IMR-90 (cell line): ENCODE data around the gene INPP5A. TPM values are rescaled to one million over a fixed set of nuclear protein-coding genes. Genes with fewer than 3 reads are reported as not detected.

Experiments
- ATAC-seq: fragments of 200-7000 bp; cut with Tn5 transposase; 2 replicates; pipeline ENCODE4 v1.9.1; 2020; ENCODE audit warnings: low read depth, mild to moderate bottlenecking, moderate library complexity
- BruUV-seq: library from RNA; stranded (reverse); fragments of 400-500 nt; replicated peaks from 2 replicates; lab custom pipeline; 2021; lab: Mats Ljungman, UMichigan
- CTCF ChIA-PET: fragments of 300-600 bp; formaldehyde crosslinking; extraction: SDS; loops from one replicate; lab custom pipeline; 2021; ENCODE audit warnings: antibody characterized with exemption; lab: Yijun Ruan, JAX
- POLR2A ChIA-PET: fragments of 300-600 bp; sonication (Branson Sonifier 250); formaldehyde crosslinking; loops from one replicate; lab custom pipeline; 2022; ENCODE audit warnings: antibody characterized with exemption; ENCODE audit not compliant: unreplicated experiment; lab: Charles Lee
- DNase-seq: peaks from one replicate; pipeline ENCODE4 v3.0.0; 2013
- H2AFZ ChIP-seq: replicated peaks from 2 replicates; pipeline ENCODE3; 2013; ENCODE audit warnings: low read length, mild to moderate bottlenecking; ENCODE audit not compliant: poor library complexity
- H2AK5ac ChIP-seq: 2 replicates; pipeline ENCODE4 v1.6.1; 2013; ENCODE audit warnings: low read depth, low read length, inconsistent platforms
- H2AK9ac ChIP-seq: replicated peaks from 2 replicates; pipeline ENCODE3; 2013; ENCODE audit warnings: mild to moderate bottlenecking, low read depth, low read length, moderate library complexity; ENCODE audit not compliant: poor library complexity
- H2BK120ac ChIP-seq: 2 replicates; pipeline ENCODE4 v1.6.1; 2013; ENCODE audit warnings: low read depth, low read length, inconsistent platforms
- H2BK15ac ChIP-seq: 3 replicates; pipeline ENCODE4 v1.6.1; 2013; ENCODE audit warnings: low read depth, low read length, inconsistent platforms
- H2BK20ac ChIP-seq: 2 replicates; pipeline ENCODE4 v1.6.1; 2013; ENCODE audit warnings: low read depth, mild to moderate bottlenecking, inconsistent platforms, low read length, moderate library complexity
- H2BK5ac ChIP-seq: 2 replicates; pipeline ENCODE4 v1.6.1; 2013; ENCODE audit warnings: mild to moderate bottlenecking, low read depth, low read length, inconsistent platforms; ENCODE audit not compliant: poor library complexity, severe bottlenecking
- H3K14ac ChIP-seq: replicated peaks from 2 replicates; pipeline ENCODE4 v1.6.1; 2013; ENCODE audit warnings: low read depth, low read length, inconsistent platforms
- H3K18ac ChIP-seq: 2 replicates; pipeline ENCODE4 v1.6.1; 2013; ENCODE audit warnings: low read depth, low read length, control low read depth
- H3K23ac ChIP-seq: 2 replicates; pipeline ENCODE4 v1.6.1; 2013; ENCODE audit warnings: low read depth, low read length, inconsistent platforms
- H3K27ac ChIP-seq: 2 replicates; pipeline ENCODE4 v1.5.1; 2013; ENCODE audit warnings: mild to moderate bottlenecking, control low read depth, low read length; ENCODE audit not compliant: insufficient read depth
- H3K27me3 ChIP-seq: 2 replicates; pipeline ENCODE4 v1.6.1; 2013; ENCODE audit warnings: low read length; ENCODE audit not compliant: control insufficient read depth, insufficient read depth
- H3K36me3 ChIP-seq: 2 replicates; pipeline ENCODE4 v1.6.1; 2013; ENCODE audit warnings: low read length, mixed read lengths; ENCODE audit not compliant: control insufficient read depth, insufficient read depth
- H3K4ac ChIP-seq: 2 replicates; pipeline ENCODE4 v1.6.1; 2013; ENCODE audit warnings: low read depth, low read length, inconsistent platforms
- H3K4me1 ChIP-seq: 2 replicates; pipeline ENCODE4 v1.6.1; 2013; ENCODE audit warnings: low read length, mixed read lengths; ENCODE audit not compliant: control insufficient read depth, insufficient read depth
- H3K4me2 ChIP-seq: 2 replicates; pipeline ENCODE4 v1.6.1; 2013; ENCODE audit warnings: low read depth, mild to moderate bottlenecking, control low read depth, low read length, moderate library complexity
- H3K4me3 ChIP-seq: 2 replicates; pipeline ENCODE4 v1.5.1; 2013; ENCODE audit warnings: low read depth, mild to moderate bottlenecking, control low read depth, low read length, moderate library complexity; ENCODE audit not compliant: insufficient read depth
- H3K56ac ChIP-seq: 2 replicates; pipeline ENCODE4 v1.6.1; 2013; ENCODE audit warnings: low read length, inconsistent platforms; ENCODE audit not compliant: insufficient read depth; ENCODE audit errors: extremely low read depth
- H3K79me1 ChIP-seq, 2 experiments: 2 replicates each; pipeline ENCODE4 v1.6.1; 2013; ENCODE audit warnings: low read length in 2 of 2, inconsistent platforms in 1 of 2, low read depth in 1 of 2
- H3K9ac ChIP-seq: 2 replicates; pipeline ENCODE4 v1.6.1; 2013; ENCODE audit warnings: low read depth, low read length, control low read depth
- H3K9me1 ChIP-seq: 2 replicates; pipeline ENCODE4 v1.6.1; 2013; ENCODE audit warnings: low read length, inconsistent platforms; ENCODE audit not compliant: insufficient read depth
- H3K9me3 ChIP-seq: 2 replicates; pipeline ENCODE4 v1.6.1; 2013; ENCODE audit warnings: low read length; ENCODE audit not compliant: control insufficient read depth, insufficient read depth
- H4K20me1 ChIP-seq: 2 replicates; pipeline ENCODE4 v1.6.1; 2013; ENCODE audit warnings: low read length, inconsistent platforms; ENCODE audit not compliant: insufficient read depth
- H4K5ac ChIP-seq: 2 replicates; pipeline ENCODE4 v1.6.1; 2013; ENCODE audit warnings: mild to moderate bottlenecking, low read depth, low read length, control low read depth
- H4K8ac ChIP-seq, 2 experiments: 2 replicates each; pipeline ENCODE4 v1.6.1; 2013; ENCODE audit warnings: low read depth in 2 of 2, low read length in 2 of 2, control low read depth in 1 of 2, inconsistent platforms in 1 of 2
- H4K91ac ChIP-seq: 2 replicates; pipeline ENCODE4 v1.6.1; 2013; ENCODE audit warnings: low read depth, low read length, inconsistent platforms; ENCODE audit not compliant: insufficient read depth
- BHLHE40 ChIP-seq: fragments of 150-350 bp; IDR thresholded peaks from 2 replicates; pipeline ENCODE4 v1.6.1; 2016; ENCODE audit warnings: mild to moderate bottlenecking, low read depth, low read length
- CHD1 ChIP-seq: IDR thresholded peaks from 2 replicates; pipeline ENCODE4 v1.6.1; 2012; ENCODE audit warnings: low read depth, low read length, improper control_type of control experiment
- CTCF ChIP-seq: conservative IDR thresholded peaks from 2 replicates; pipeline ENCODE4 v1.5.1; 2012; ENCODE audit warnings: mild to moderate bottlenecking, low read depth, low read length, improper control_type of control experiment
- ELK1 ChIP-seq: fragments of 150-350 bp; IDR thresholded peaks from 2 replicates; pipeline ENCODE4 v1.6.1; 2016; ENCODE audit warnings: low read depth, mild to moderate bottlenecking, low read length, moderate library complexity, borderline replicate concordance
- FOS ChIP-seq: fragments of 150-350 bp; IDR thresholded peaks from 2 replicates; pipeline ENCODE4 v1.6.1; 2016; ENCODE audit warnings: low read depth, low read length
- MAZ ChIP-seq: IDR thresholded peaks from 2 replicates; pipeline ENCODE4 v1.6.1; 2012; ENCODE audit warnings: low read depth, mild to moderate bottlenecking, low read length, improper control_type of control experiment, moderate library complexity, borderline replicate concordance
- NFE2L2 ChIP-seq: fragments of 150-350 bp; IDR thresholded peaks from 2 replicates; pipeline ENCODE4 v1.6.1; 2016; ENCODE audit warnings: low read depth, mild to moderate bottlenecking, low read length
- POLR2A ChIP-seq: IDR thresholded peaks from 2 replicates; pipeline ENCODE4 v1.6.1; 2012; ENCODE audit warnings: mild to moderate bottlenecking, low read depth, low read length
- RCOR1 ChIP-seq: IDR thresholded peaks from 2 replicates; pipeline ENCODE4 v1.6.1; 2012; ENCODE audit warnings: mild to moderate bottlenecking, low read length, improper control_type of control experiment; ENCODE audit not compliant: insufficient replicate concordance
- USF2 ChIP-seq: fragments of 150-350 bp; IDR thresholded peaks from 2 replicates; pipeline ENCODE4 v1.6.1; 2017; ENCODE audit warnings: mild to moderate bottlenecking, antibody characterized with exemption, low read length, low read depth
- WGBS, 2 experiments: methylation state at CpG; one replicate each; pipeline versions ENCODE4 v1.1.5 to v1.1.7; 2013; ENCODE audit warnings: missing lambda C conversion rate in 2 of 2; ENCODE audit not compliant: insufficient read length in 1 of 2; ENCODE audit errors: extremely low coverage in 2 of 2; 5-methylcytosine and 5-hydroxymethylcytosine counted together
- dilution Hi-C: fragments of 300-500 bp; cut with HindIII; formaldehyde crosslinking; loops from one replicate; pipeline ENCODE4 v1.14.3; 2018; ENCODE audit warnings: low sequenced_read_pairs; ENCODE audit not compliant: unreplicated experiment
- in situ Hi-C: fragments of 300-500 bp; cut with MboI; formaldehyde crosslinking; loops from 3 replicates; pipeline ENCODE4 v1.14.3; 2019; ENCODE audit warnings: low sequenced_read_pairs, inconsistent platforms, mixed read lengths
- intact Hi-C: fragments of 100-400 bp; cut with micrococcal nuclease; formaldehyde crosslinking; loops from 2 replicates; pipeline ENCODE4 v1.10.0; 2022
- polyA plus RNA-seq, 3 experiments: library from polyadenylated mRNA; depleted of rRNA; stranded (reverse); fragments of >200 nt; gene quantifications; 2 replicates each; pipeline ENCODE4 v1.2.3, GENCODE V29; 2012; ENCODE audit warnings: low replicate concordance in 1 of 3
- total RNA-seq: library from RNA; depleted of rRNA; stranded (reverse); fragments of >200 nt; gene quantifications from 2 replicates; pipeline ENCODE4 v1.2.3, GENCODE V29; 2012

Gene INPP5A
- total and polyA plus RNA-seq, 2 of the 4 experiments (the other 2 are of a cell fraction) = 21.4 to 36.7 TPM

- H4K91ac ChIP-seq = no peak overlapping the region
- ATAC-seq (no peak), DNase-seq (no peak)
- H2AK9ac ChIP-seq = no peak overlapping the region
- no peak overlapping the region for H3K27ac ChIP-seq
- no peak overlapping the region for H3K14ac ChIP-seq
- TF ChIP-seq POLR2A = no peak
- no peak for TF ChIP-seq ELK1
- no peak for TF ChIP-seq CTCF
- TF ChIP-seq RCOR1 = no peak
- TF ChIP-seq NFE2L2 = no peak
- no peak for TF ChIP-seq MAZ
- TF ChIP-seq CHD1 = no peak
- TF ChIP-seq FOS = no peak
- TF ChIP-seq USF2 = no peak
- no peak for TF ChIP-seq BHLHE40
- no peak overlapping the region for H3K9ac ChIP-seq
- in situ Hi-C loops = no loop called here
- no peak overlapping the region for H2BK15ac ChIP-seq
- dilution Hi-C loops = no loop called here
- no peak overlapping the region for H4K8ac ChIP-seq
- H3K36me3 ChIP-seq = no peaks in the 10 kb centered on the region
- H3K56ac ChIP-seq = no peak overlapping the region
- H4K5ac ChIP-seq = no peak overlapping the region
- no peak overlapping the region for H3K23ac ChIP-seq
- ChIA-PET CTCF (no interaction called here), POLR2A (no interaction called here)
- H3K4ac ChIP-seq = no peak overlapping the region
- no peak overlapping the region for H2BK120ac ChIP-seq
- H2AFZ ChIP-seq = no peak overlapping the region
- no peak overlapping the region for H3K18ac ChIP-seq
- H3K9me3 ChIP-seq = 0 out of 2 replicates have a peak, but pooled peaks cover 2% of the 10 kb centered on the region
- no TSS peak for BruUV-seq
- peaks cover 10% of the 10 kb centered on the region; the same call in 1 of the 2 replicates for H3K4me1 ChIP-seq
- H3K4me2 ChIP-seq = no peak overlapping the region
- 61% methylated on average over 12 of the region's 21 CpGs; no CpG with 5 or more reads in 1 of the 2 experiments for WGBS, 2 experiments
- intact Hi-C loops = no loop called here
- H3K79me1 ChIP-seq = peaks cover 0 to 5% of the 10 kb centered on the region in 2 experiments; a peak in 1 of 4 replicates
- H4K20me1 ChIP-seq = no peaks in the 10 kb centered on the region
- H2BK5ac ChIP-seq = no peak overlapping the region
- 0 out of 2 replicates have a peak, but pooled peaks cover 6% of the 10 kb centered on the region for H3K9me1 ChIP-seq
- no peak overlapping the region; the same call in 1 of the 2 replicates for H2AK5ac ChIP-seq
- H3K27me3 ChIP-seq = no peaks in the 10 kb centered on the region
- no peak overlapping the region for H3K4me3 ChIP-seq
- H2BK20ac ChIP-seq = no peak overlapping the region
These were observed 10.1 kb upstream of the INPP5A start for GRCh38 chr10:132527339-132528063.
